ENCODE measurements around the gene SP110. TPM values are rescaled to one million over a fixed set of nuclear protein-coding genes. Genes with fewer than 3 reads are reported as not detected.
A peak's percentile ranks its signal among the peaks of the same experiment; 100 is the strongest.
"Not testable (repeated sequence)": the region's sequence is repeated elsewhere in the genome, so short reads cannot be mapped to it uniquely, and the experiment has no call there.

Gene SP110
- total RNA-seq, 2 experiments from 2014 or later, result 59.4 to 63.7 TPM

DNA sequence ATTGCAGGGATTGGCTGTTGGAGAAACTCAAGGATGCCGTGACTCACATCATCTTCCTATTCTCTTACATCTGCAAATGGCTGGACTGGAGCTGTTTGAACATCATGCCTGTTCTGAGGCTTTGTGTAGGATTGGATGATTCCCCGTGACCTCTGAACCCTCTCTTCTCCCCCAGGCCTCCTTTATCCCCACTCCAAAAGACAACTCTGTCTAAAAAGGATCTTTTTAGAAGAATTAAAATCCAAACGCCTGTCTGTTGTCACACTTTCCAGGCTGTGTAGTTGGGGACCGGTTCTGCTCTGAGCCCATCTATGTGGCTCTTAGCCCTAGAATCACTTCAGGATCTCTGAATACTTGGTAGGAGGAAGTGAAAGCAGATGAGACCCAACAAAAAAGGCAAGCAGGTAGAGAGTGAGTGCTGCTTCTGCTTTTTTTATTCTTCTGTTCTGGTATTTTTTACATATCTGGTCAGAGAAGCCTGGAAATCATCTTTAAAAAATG lies 6.3 kb upstream of the SP110 start:
- DNase-seq (peak in 4 of 14 experiments; percentile 19 to 64 (median 61)), ATAC-seq (ENCODE audit: poor library complexity) (peak; percentile 33)
- Histone ChIP-seq H3K27me3 (ENCODE audit: control insufficient read depth in 1 of 2, insufficient read depth in 2 of 2, low read length in 2 of 2) (no peaks in the 10 kb centered on the region), H3K36me3 (ENCODE audit: insufficient read depth, low read length) (peaks cover 5% of the 10 kb centered on the region), H3K4me3 (ENCODE audit: low read length) (peak overlapping the region; percentile 75), H3K27ac (ENCODE audit: low read depth in 1 of 2, low read length in 2 of 2) (peak overlapping the region; percentile 64 to 89), H3K9me3 (ENCODE audit: control insufficient read depth in 1 of 2, insufficient read depth in 1 of 2, low read length in 2 of 2) (peaks cover 0 to 13% of the 10 kb centered on the region in 2 experiments), H3K4me1 (ENCODE audit: insufficient read depth, low read length) (peaks cover 27% of the 10 kb centered on the region)
- Mint-ChIP-seq H3K4me1 (ENCODE audit: low read depth) (peaks cover 69% of the 10 kb centered on the region), H3K9me3 (peaks cover 4% of the 10 kb centered on the region), H3K27ac (peak overlapping the region; percentile 93), H3K4me3 (peak overlapping the region; percentile 90), H3K36me3 (ENCODE audit: low read depth) (peaks cover 26% of the 10 kb centered on the region), H3K27me3 (no peaks in the 10 kb centered on the region)
- ChIA-PET POLR2A (interaction anchor here (0.7 to 2.1 kb wide), 10 partner anchors 9 to 568 kb away, joined by 3 to 14 read pairs (median 5); partner anchors contain the start of gene SP140L), CTCF (interaction anchor here (1.1 kb wide), 1 partner anchor 66 kb away, joined by 3 read pairs; no protein-coding TSS in a partner anchor)
- intact Hi-C loops (cut with DNase I, micrococcal nuclease), result loop anchor here in 1 of 2 experiments (5.0 kb wide), 3 partner anchors 36 to 571 kb away; partner anchors contain the start of gene SP100
- TF ChIP-seq, protein P1, sequence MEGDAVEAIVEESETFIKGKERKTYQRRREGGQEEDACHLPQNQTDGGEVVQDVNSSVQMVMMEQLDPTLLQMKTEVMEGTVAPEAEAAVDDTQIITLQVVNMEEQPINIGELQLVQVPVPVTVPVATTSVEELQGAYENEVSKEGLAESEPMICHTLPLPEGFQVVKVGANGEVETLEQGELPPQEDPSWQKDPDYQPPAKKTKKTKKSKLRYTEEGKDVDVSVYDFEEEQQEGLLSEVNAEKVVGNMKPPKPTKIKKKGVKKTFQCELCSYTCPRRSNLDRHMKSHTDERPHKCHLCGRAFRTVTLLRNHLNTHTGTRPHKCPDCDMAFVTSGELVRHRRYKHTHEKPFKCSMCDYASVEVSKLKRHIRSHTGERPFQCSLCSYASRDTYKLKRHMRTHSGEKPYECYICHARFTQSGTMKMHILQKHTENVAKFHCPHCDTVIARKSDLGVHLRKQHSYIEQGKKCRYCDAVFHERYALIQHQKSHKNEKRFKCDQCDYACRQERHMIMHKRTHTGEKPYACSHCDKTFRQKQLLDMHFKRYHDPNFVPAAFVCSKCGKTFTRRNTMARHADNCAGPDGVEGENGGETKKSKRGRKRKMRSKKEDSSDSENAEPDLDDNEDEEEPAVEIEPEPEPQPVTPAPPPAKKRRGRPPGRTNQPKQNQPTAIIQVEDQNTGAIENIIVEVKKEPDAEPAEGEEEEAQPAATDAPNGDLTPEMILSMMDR (IDR thresholded peaks at IDR 0.05), result no peak

DNA sequence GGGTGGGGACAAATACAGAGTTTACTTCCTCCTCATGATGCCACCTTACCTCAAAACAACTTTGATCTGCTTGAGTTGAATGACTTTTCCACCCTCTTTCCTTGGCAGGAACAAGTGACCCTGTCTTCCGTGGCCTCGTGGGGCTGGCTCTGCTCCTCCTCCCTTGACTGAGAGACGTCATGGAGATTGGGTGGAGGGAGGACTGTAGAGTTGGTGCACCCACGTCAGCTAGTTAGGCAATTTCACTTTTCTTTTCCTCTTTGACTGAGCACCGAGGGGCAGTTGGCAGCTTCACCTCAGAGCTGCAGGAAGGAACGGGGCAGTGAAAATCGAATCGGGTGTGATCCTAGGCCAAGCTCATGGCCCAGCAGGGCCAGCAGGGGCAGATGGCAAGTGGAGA lies 5.7 kb upstream of the SP110 start, which contains the start of gene SP140:
Gene SP140 (plus strand): TSS at position 251 of the 400 bp plus-strand sequence. CDS start 109 bp downstream, at position 360.
- Mint-ChIP-seq H3K27ac (peak within 1 kb of the TSS; percentile 93), H3K36me3 (ENCODE audit: low read depth) (peaks cover 20% of the 10 kb centered on the region), H3K27me3 (no peaks in the 10 kb centered on the region), H3K4me1 (ENCODE audit: low read depth) (peaks cover 64% of the 10 kb centered on the region), H3K9me3 (no peaks in the 10 kb centered on the region), H3K4me3 (peak within 1 kb of the TSS; percentile 90)
- Histone ChIP-seq H3K4me3 (ENCODE audit: low read length) (peak within 1 kb of the TSS; percentile 75), H3K9me3 (ENCODE audit: control insufficient read depth in 1 of 2, insufficient read depth in 1 of 2, low read length in 2 of 2) (peaks cover 0 to 7% of the 10 kb centered on the region in 2 experiments), H3K27ac (ENCODE audit: low read depth in 1 of 2, low read length in 2 of 2) (peak within 1 kb of the TSS; percentile 64 to 89), H3K36me3 (ENCODE audit: insufficient read depth, low read length) (no peaks in the 10 kb centered on the region), H3K27me3 (ENCODE audit: control insufficient read depth in 1 of 2, insufficient read depth in 2 of 2, low read length in 2 of 2) (no peaks in the 10 kb centered on the region), H3K4me1 (ENCODE audit: insufficient read depth, low read length) (peaks cover 29% of the 10 kb centered on the region)
- DNase-seq, result peak; percentile 50 to 97 (median 70)
- TF ChIP-seq, protein P1 (IDR thresholded peaks at IDR 0.05), result no peak
- intact Hi-C loops (cut with DNase I, micrococcal nuclease), result loop anchor here in 1 of 2 experiments (5.0 kb wide), 3 partner anchors 37 to 572 kb away; partner anchors contain the start of gene SP100
- peak; percentile 89 for ATAC-seq (ENCODE audit: poor library complexity)
- ChIA-PET CTCF (interaction anchor here (1.1 kb wide), 1 partner anchor 66 kb away, joined by 3 read pairs; no protein-coding TSS in a partner anchor), POLR2A (interaction anchor here (1.1 to 2.1 kb wide), 10 partner anchors 8 to 569 kb away, joined by 3 to 14 read pairs (median 5); partner anchors contain the start of gene SP140L)

DNA sequence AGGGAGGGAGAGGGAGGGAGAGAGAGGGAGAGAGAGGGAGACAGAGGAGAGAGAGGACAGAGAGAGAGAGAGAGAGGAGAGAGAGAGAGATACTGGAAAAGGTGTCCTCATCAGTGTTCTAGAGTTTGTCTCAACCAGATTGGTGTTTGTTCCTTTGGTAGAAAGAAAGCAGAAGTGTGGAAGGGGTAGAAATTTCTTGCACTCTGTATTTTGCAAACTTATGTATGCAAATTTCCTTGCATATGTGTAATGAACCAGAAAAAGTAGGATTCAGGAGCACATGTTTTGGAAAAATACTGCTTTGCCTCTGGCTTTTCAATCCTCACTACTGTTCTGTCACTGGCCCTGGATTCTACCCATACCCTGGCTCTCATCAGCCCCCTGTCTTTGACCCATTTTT lies 4.7 kb upstream of the SP110 start:
- Histone ChIP-seq H3K9me3 (ENCODE audit: control insufficient read depth in 1 of 2, insufficient read depth in 1 of 2, low read length in 2 of 2) (no peaks in the 10 kb centered on the region), H3K27ac (ENCODE audit: low read depth in 1 of 2, low read length in 2 of 2) (peak overlapping the region; percentile 64 to 89), H3K27me3 (ENCODE audit: control insufficient read depth in 1 of 2, insufficient read depth in 2 of 2, low read length in 2 of 2) (no peaks in the 10 kb centered on the region), H3K4me3 (ENCODE audit: low read length) (no peak overlapping the region), H3K4me1 (ENCODE audit: insufficient read depth, low read length) (peaks cover 35% of the 10 kb centered on the region), H3K36me3 (ENCODE audit: insufficient read depth, low read length) (no peaks in the 10 kb centered on the region)
- peak overlapping the region; percentile 93 for H3K27ac Mint-ChIP-seq
- TF ChIP-seq, protein P1 (IDR thresholded peaks at IDR 0.05), result no peak
- DNase-seq, result no peak
- peaks cover 19% of the 10 kb centered on the region for H3K36me3 Mint-ChIP-seq (ENCODE audit: low read depth)
- intact Hi-C loops (cut with DNase I, micrococcal nuclease), result loop anchor here in 1 of 2 experiments (5.0 kb wide), 1 partner anchor 488 kb away; the partner anchor contains the start of gene CAB39
- peaks cover 66% of the 10 kb centered on the region for H3K4me1 Mint-ChIP-seq (ENCODE audit: low read depth)
- peak overlapping the region; percentile 90 for H3K4me3 Mint-ChIP-seq
- no peaks in the 10 kb centered on the region for H3K9me3 Mint-ChIP-seq
- ATAC-seq (ENCODE audit: poor library complexity), result no peak
- ChIA-PET CTCF (no interaction called here), POLR2A (interaction anchor here (1.0 to 2.1 kb wide), 4 partner anchors 7 to 187 kb away, joined by 3 to 14 read pairs (median 4); no protein-coding TSS in a partner anchor)
- no peaks in the 10 kb centered on the region for H3K27me3 Mint-ChIP-seq

DNA sequence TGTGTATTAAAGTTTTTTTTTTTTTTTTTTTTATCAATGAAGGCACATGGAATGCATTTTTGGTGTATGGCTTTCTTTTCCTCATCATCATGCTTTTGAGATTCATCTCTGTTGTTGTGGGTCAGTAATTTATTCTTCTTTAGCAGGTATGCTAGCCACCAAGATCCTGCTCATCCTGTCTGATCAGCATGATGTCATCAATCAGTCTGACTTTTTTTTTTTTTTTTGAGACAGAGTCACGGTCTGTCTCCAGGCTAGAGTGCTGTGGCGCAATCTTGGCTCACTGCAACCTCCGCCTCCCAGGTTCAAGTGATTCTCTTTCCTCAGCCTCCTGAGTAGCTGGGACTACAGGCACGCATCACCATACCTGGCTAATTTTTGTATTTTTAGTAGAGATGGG lies 3.0 kb upstream of the SP110 start:
- POLR2A ChIA-PET, result not testable (repeated sequence)

More for the DNA sequence above, 3.0 kb upstream of the SP110 start:
- Mint-ChIP-seq H3K27ac (peak overlapping the region; percentile 93), H3K36me3 (ENCODE audit: low read depth) (peaks cover 21% of the 10 kb centered on the region), H3K4me1 (ENCODE audit: low read depth) (peaks cover 62% of the 10 kb centered on the region)
- H3K9me3 ChIP-seq (ENCODE audit: control insufficient read depth in 1 of 2, insufficient read depth in 1 of 2, low read length in 2 of 2); H3K4me3 ChIP-seq (ENCODE audit: low read length); H3K27me3 Mint-ChIP-seq; H3K27ac ChIP-seq (ENCODE audit: low read depth in 1 of 2, low read length in 2 of 2); CTCF ChIA-PET; H3K27me3 ChIP-seq (ENCODE audit: control insufficient read depth in 1 of 2, insufficient read depth in 2 of 2, low read length in 2 of 2); H3K36me3 ChIP-seq (ENCODE audit: insufficient read depth, low read length); ATAC-seq (ENCODE audit: poor library complexity); DNase-seq; H3K9me3 Mint-ChIP-seq; H3K4me3 Mint-ChIP-seq: not testable (repeated sequence)
- intact Hi-C loops (cut with DNase I, micrococcal nuclease), result loop anchor here in 1 of 2 experiments (5.0 kb wide), 1 partner anchor 489 kb away; the partner anchor contains the start of gene CAB39
- H3K4me1 ChIP-seq (ENCODE audit: insufficient read depth, low read length), result peaks cover 40% of the 10 kb centered on the region

Measured in CD4-positive, alpha-beta T cell (primary cell).